Myocyte (in vitro differentiated cells): ENCODE measurements around the gene C16orf89. TPM values are rescaled to one million over a fixed set of nuclear protein-coding genes. Genes with fewer than 3 reads are reported as not detected.

Experiments
- DNase-seq: peaks from one replicate; pipeline ENCODE4 v3.0.0-alpha.2; 2012; ENCODE audit warnings: low read depth
- total RNA-seq: library from RNA; depleted of rRNA; stranded (reverse); fragments of >200 nt; gene quantifications from 2 replicates; pipeline ENCODE4 v1.2.3, GENCODE V29; 2014

The C16orf89 gene
- total RNA-seq, 1 donor from 2014 or later, result 0.43 TPM

DNA sequence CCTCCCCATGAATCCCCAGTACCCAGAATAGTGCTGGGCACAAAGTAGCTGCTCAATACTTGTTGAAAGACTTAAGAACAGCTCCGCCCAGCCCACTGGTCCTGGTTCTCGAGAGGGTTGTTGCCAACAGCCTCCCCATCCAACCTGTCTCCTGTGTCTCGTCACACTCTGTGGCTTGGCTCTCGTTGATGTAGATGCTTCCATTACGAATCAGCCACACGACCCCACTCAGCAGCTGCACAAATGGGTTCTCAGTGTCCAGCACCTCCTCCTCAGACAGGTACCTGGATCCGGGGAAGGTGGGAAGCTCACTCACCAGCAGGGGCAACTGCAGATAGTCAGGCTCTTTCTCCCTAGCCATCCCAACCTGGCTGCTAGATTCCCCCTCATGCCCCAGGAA, 34.2 kb downstream of the C16orf89 start:
- no peak for DNase-seq

GRCh38 chr16:5030251-5030870, 35.4 kb downstream of the C16orf89 start:
- DNase-seq, result no peak

GRCh38 chr16:5028950-5029475, 36.7 kb downstream of the C16orf89 start:
- DNase-seq, result no peak

DNA sequence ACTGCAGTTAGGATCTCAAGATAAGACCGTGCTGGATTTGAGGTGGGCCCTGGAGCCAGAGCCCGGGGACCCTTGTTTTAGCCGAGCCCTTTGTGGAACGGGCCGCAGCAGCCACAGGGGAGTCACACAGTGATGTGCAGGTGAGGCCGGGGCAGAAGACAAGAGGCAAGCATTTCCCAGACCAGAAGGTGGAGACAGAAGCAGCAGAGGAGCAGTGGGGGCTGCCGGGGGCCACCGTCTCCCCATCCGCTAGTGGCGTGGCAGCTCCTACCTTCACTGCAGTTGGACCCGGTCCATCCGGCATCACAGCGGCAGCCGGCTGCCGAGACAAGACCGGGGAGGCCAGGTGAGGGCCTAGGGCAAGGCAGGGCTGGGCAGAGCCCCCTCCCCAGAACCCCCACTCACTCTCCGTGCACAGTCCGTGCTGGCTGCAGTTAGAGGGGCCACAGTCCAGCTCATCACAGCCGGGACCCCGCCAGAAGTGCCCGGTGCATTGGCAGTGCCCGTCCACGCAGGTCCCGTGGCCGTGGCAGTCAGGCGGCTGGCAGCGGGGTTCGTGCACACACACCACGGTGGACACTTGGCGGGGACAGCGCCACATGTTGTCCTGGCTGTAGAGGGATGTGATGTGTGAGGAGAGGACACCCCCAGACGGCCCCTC, 38.1 kb downstream of the C16orf89 start:
- DNase-seq, result no peak

GRCh38 chr16:5027086-5027485, 38.7 kb downstream of the C16orf89 start:
- no peak for DNase-seq

DNA sequence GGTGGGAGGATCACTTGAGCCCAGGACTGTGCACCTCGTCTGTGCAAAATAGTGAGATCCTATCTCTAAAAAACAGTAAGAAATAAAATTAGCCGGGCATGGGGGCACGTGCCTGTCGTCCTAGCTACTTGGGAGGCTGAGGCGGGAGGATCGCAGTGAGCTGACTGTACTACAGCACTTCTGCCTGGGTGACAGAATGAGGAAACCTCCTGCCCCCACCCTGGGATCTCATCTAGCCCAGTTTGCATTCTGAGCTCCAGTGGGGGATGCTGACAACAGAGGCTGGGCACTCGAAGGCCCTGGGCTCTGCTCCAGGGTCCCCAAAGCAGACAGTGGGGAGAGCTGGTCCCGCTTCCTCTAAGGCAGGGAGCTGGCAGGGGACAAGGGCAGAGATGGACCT, 39.1 kb downstream of the C16orf89 start:
- DNase-seq, result no peak

DNA sequence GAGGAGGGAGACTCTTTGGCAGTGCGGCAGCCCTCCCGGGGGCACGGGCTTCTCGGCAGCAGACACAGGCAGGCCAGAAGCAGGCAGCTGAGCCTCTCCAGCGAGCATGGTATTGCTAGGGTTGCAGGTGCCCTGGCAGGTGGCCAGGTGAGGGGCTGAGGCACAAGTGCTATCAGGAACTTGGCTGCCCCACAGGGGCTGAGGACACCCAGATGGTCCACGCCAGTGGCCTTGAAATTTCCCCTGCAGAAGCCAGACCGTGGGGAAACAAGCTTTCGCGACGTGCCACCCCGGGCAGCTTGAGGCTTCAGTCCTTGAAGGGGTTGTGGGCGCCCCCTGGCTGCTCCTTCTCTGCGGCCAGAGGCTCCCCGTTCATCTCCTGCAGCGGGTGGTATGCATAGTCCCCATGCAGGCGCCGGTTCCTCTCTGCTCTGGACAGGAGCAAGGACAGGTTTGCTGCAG, 40.6 kb downstream of the C16orf89 start:
- no peak for DNase-seq

GRCh38 chr16:5024632-5025031, 41.1 kb downstream of the C16orf89 start:
- DNase-seq, result peak; percentile 30

DNA sequence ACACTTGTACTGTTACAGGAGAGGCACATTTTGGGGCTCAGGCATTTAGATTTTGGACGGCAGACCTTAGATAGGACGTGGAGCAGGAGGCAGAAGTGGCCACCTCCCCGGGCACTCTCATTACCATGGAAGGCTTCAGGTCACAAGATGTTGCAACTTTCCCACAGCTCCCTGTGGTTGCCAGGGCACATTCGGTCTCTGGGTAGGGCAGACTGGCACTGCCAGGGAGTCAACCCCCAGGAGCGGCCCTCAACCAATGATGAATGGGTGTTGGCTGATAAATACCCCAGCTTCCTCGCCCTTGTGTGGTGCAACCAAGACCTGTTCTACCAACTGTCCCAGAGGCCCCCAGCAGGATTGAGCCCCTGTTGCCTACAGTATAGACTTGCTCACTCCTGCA, 43.2 kb downstream of the C16orf89 start:
- no peak for DNase-seq

- DNase-seq, result no peak
Observed at GRCh38 chr16:5020551-5020950, 45.2 kb downstream of the C16orf89 start.

DNA sequence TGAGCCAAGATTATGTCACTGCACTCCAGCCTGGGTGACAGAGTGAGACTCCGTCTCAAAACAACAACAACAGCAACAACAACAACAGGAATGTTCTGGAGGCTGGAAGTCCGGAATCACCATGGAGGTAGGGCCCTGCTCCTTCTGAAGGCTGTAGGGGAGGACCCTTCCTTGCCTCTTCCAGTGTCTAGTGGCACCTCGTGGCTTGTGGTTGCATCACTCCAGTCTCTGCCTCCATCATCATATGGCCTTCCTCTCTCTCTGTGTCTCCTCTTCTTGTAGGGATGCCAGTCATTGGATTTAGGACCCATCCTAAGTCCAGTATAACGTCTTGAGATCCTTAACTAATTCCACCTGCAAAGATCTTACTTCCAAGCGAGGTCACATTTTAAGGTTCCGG, 46.0 kb downstream of the C16orf89 start:
- no peak for DNase-seq

DNA sequence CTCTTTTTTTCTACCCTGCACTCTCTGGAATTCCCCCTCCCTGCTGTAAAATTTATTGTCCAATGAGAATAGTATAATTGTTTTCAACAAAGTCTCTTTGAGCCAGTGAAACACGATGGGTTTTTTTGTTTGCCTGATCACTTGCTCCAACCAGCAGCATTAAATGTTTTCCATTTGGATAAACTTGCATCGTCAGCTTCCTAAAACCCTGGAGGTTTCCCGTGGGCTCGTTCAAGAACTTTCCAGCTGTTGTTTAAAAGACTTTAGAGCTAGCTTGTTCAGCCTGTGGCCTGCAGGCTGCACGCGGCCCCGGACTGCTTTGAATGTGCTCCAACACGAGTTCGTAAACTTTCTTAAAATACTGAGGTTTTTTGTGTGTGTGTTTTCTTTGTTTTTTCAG, 47.0 kb downstream of the C16orf89 start:
- DNase-seq, result peak; percentile 63

- no peak for DNase-seq
Observed at GRCh38 chr16:5017678-5017969, 48.1 kb downstream of the C16orf89 start.

GRCh38 chr16:5016967-5017677, 48.6 kb downstream of the C16orf89 start:
- DNase-seq, result no peak

DNA sequence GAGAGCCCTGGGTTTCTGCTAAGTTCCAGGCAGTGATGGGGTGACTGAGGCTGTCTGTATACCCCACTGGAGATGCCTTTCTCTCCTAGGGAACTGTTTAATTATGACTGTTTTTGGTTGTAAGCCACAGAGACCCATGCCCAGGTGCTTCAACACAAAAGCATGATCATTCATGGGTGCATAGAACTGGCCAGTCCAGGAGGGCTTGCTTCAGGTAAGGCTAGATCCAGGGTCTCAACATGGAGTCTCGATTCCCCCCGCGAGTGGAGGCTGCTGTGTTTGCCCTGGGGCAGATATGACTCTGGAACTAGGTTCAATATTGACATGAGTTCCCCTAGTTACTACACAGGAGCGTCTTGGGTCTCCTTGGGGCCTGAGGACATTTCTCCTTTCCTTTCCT, 49.9 kb downstream of the C16orf89 start:
- DNase-seq, result no peak

- no peak for DNase-seq
Observed at GRCh38 chr16:5015351-5015750, 50.4 kb downstream of the C16orf89 start.

DNA sequence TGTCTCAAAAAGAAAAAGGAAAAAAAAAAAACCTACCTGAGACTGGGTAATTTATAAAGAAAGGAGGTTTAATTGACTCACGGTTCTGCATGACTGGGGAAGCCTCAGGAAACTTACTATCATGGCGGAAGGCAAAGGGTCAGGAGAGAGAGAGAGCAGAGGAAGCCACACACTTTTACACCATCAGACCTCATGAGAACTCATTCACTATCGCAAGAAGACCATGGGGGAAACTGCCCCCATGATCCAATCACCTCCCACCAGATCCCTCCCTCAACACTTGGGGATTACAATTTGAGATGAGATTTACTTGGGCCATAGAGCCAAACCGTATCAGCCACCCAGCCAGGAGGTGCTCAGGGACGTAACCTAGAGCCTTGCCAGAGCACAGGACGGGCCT, 52.9 kb downstream of the C16orf89 start:
- no peak for DNase-seq

DNA sequence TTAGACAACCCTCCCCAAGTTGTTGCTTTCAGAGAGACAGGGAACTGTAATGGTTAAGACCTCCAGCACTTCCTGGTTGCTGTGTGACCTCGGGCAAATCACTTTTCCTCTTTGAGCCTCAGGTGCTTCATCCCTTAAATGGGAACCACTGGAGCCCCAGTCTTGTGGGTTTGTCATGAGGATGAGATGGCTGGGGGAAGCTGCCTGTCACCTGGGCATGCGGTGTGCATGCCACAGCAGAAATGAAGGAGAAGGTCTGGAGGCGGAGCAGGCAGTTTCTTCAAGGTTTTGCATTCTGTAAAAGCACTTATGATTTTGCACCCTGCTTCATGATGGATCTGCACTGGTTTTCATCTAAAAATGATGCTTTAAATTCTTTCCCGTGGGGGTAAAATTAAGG, 54.1 kb downstream of the C16orf89 start:
- no peak for DNase-seq

- no peak for DNase-seq
Observed at GRCh38 chr16:5010576-5011329, 55.0 kb downstream of the C16orf89 start.

DNA sequence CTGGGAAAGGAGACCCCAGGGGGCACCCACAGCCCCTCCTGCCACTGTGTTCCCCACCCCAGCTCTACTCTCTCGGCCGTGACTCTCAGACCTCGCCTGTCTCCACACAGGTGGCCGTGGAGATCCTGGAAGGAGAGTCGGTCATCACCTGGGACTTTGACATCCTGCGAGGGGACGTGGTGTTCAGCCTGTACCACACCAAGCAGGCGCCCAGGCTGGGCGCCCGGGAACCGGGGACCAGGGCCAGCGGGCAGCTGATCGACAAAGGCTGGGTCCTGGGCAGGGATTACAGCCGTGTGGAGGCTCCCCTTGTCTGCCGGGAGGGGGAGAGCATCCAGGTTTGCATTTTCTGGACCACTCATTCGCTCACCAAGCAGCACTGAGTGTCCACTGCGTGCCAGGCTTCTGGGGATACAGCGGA, 57.4 kb downstream of the C16orf89 start:
- DNase-seq, result no peak

DNA sequence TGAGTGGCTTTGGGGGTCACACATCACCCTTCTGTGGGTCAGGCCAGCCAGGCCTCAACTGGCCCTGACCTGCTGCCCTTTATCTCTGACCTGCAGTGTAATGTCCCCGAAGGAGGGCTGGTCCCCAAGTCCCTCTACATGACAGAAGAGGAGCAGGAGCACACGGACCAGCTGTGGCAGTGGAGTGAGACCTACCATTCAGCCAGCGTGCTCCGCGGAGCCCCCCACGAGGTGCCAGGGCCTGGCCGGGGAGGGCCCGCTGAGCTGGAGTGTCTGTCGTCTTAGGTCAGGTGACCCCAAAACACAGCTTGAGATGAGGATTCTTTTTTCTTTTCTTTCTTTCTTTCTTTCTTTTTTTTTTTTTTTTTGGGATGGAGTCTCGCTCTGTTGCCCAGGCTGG, 58.5 kb downstream of the C16orf89 start:
- DNase-seq, result no peak
